Fibroblast of lung (primary cell): ENCODE results near the gene SDK1.

Source experiments
- CTCF ChIP-seq, 2 donors: IDR thresholded peaks in 1 of 2; conservative IDR thresholded peaks in 1 of 2; 1 replicate in 1 of 2; 2 replicates in 1 of 2; pipeline ENCODE4 v1.5.1; 2011 to 2012; ENCODE audit warnings: low read length in 2 of 2, control low read depth in 1 of 2, inconsistent platforms in 1 of 2, low read depth in 1 of 2, mild to moderate bottlenecking in 1 of 2
- EZH2 ChIP-seq: IDR thresholded peaks from 2 replicates; pipeline ENCODE4 v1.5.1; 2012; ENCODE audit warnings: low read length, control low read depth, mild to moderate bottlenecking; ENCODE audit errors: missing control alignments

DNA sequence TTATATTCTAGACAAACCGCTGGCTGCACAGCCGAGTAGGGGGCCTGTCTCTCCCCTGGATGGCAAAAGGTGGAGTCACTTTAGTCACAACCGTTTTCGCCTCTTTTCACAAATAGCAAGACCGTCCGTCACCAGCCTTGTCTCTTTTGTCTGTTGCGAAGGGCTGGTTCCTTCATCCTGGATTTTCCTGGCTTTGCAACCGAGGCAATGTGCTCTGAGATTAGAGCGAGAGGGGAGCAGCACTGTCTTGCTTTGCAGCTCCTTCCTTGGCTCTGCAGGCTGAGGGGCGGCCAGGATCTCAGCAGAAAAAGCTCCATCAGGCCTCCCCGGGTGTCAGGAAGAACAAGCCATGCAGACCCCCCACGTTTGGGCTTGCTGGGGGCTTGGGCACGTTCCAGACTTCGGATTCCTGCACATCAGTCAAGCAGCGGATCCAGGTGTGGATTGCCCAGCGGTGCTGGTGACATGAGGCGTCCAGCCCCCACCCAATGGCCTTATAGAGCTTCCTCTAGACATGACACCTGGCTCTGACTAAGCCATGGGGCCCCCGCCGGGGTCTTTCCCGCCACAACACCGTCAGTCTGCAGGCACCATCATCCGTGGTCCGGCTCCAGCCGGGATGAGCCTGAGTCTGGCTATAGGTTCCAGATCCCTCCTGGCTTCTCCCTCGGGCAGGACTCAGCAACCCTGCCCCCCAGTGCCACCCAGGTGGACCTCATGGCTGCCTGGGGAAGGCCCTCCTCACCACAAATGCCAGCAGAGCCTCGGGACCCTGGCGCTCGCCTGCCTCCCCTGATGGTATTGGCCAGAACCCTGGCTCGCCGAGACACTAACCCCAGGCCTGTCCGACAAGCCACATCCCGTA is 913.5 kb downstream of the SDK1 start:
- TF ChIP-seq EZH2 (no peak), CTCF (conservative IDR thresholded peaks at IDR 0.05 in 1 of 2, IDR thresholded peaks at IDR 0.05 in 1 of 2; ENCODE audit: low read depth in 1 of 2, low read length in 2 of 2) (no peak)
